HCT116 (cell line): Measurements from ENCODE around the gene GRIN2A. TPM values are rescaled to one million over a fixed set of nuclear protein-coding genes. Genes with fewer than 3 reads are reported as not detected.

Experiments
- ATAC-seq: fragments of 200-7000 bp; cut with Tn5 transposase; 2 replicates; pipeline ENCODE4 v1.9.1; 2020; ENCODE audit warnings: mild to moderate bottlenecking, moderate library complexity
- BruUV-seq: library from RNA; stranded (reverse); fragments of 400-500 nt; replicated peaks from 2 replicates; lab custom pipeline; 2021; lab: Mats Ljungman, UMichigan
- CTCF ChIA-PET: fragments of 300-600 bp; sonication (Branson Sonifier 250); formaldehyde crosslinking; loops from one replicate; lab custom pipeline; 2021; ENCODE audit warnings: antibody characterized with exemption; lab: Charles Lee
- POLR2A ChIA-PET: fragments of 300-600, 350-600 bp; sonication (Branson Sonifier 250); formaldehyde crosslinking; loops from one replicate; lab custom pipeline; 2021; ENCODE audit warnings: antibody characterized with exemption; lab: Charles Lee
- RAD21 ChIA-PET, 2 experiments: fragments of 300-600 bp; sonication (Branson Sonifier 250); formaldehyde crosslinking; loops; one replicate each; lab custom pipeline; 2023; ENCODE audit warnings: low total read pairs in 2 of 2; ENCODE audit not compliant: uncharacterized antibody in 2 of 2, unreplicated experiment in 2 of 2, low non-redundant PET in 1 of 2; lab: Charles Lee
- DNase-seq: peaks from one replicate; pipeline ENCODE4 v3.0.0-alpha.2; 2010; ENCODE audit warnings: low read depth, low spot score
- H2AFZ ChIP-seq: fragments of 200-600 bp; shearing (Covaris generic), sonication (generic); 2 replicates; pipeline ENCODE4 v1.6.1; 2017; ENCODE audit warnings: low read depth, mixed run types, mixed read lengths, antibody characterized with exemption, low read length; ENCODE audit not compliant: poor library complexity, severe bottlenecking
- H3K27ac ChIP-seq: 2 replicates; pipeline ENCODE4 v1.5.1; 2012; ENCODE audit warnings: low read depth, low read length
- H3K27me3 ChIP-seq: fragments of 200-600 bp; sonication (generic); 2 replicates; pipeline ENCODE4 v1.6.1; 2016; ENCODE audit warnings: mixed run types, low read length, mixed read lengths; ENCODE audit not compliant: insufficient read depth
- H3K36me3 ChIP-seq, 2 experiments: fragments of 200-500 bp in 1 of 2; fragments of 200-600 bp in 1 of 2; sonication (Bioruptor generic) in 1 of 2; sonication (generic) in 1 of 2; 2 replicates each; pipeline versions ENCODE4 v1.5.1 to v1.6.1; 2014 to 2016; ENCODE audit warnings: low read length in 2 of 2, inconsistent platforms in 1 of 2, mixed read lengths in 1 of 2, mixed run types in 1 of 2; ENCODE audit not compliant: insufficient read depth in 2 of 2, control insufficient read depth in 1 of 2
- H3K4me1 ChIP-seq, 2 experiments: fragments of 200-600 bp in 1 of 2; sonication (generic) in 1 of 2; 2 replicates each; pipeline versions ENCODE4 v1.5.1 to v1.6.1; 2012 to 2017; ENCODE audit warnings: low read length in 2 of 2, inconsistent platforms in 1 of 2, mild to moderate bottlenecking in 1 of 2, mixed read lengths in 1 of 2, mixed run types in 1 of 2, moderate library complexity in 1 of 2; ENCODE audit not compliant: insufficient read depth in 2 of 2, control insufficient read depth in 1 of 2
- H3K4me2 ChIP-seq: fragments of 200-600 bp; sonication (generic); 2 replicates; pipeline ENCODE4 v1.6.1; 2017; ENCODE audit warnings: mixed run types, low read length, mixed read lengths
- H3K4me3 ChIP-seq, 2 experiments: fragments of 200-600 bp in 1 of 2; sonication (generic) in 1 of 2; replicated peaks in 1 of 2; 2 replicates each; pipeline ENCODE4 v1.5.1; 2011 to 2016; ENCODE audit warnings: low read length in 2 of 2, control low read depth in 1 of 2, low read depth in 1 of 2, mild to moderate bottlenecking in 1 of 2, mixed read lengths in 1 of 2, mixed run types in 1 of 2
- H3K79me2 ChIP-seq: fragments of 200-600 bp; sonication (generic); 2 replicates; pipeline ENCODE4 v1.6.1; 2017; ENCODE audit warnings: mild to moderate bottlenecking, mixed run types, low read length, moderate library complexity, mixed read lengths; ENCODE audit not compliant: insufficient read depth
- H3K9ac ChIP-seq: fragments of 200-600 bp; sonication (generic); 2 replicates; pipeline ENCODE4 v1.6.1; 2016; ENCODE audit warnings: low read length, mixed read lengths
- H3K9me2 ChIP-seq: fragments of 200-600 bp; sonication (generic), shearing (Covaris generic); 2 replicates; pipeline ENCODE4 v1.6.1; 2017; ENCODE audit warnings: mixed run types, mild to moderate bottlenecking, moderate library complexity; ENCODE audit not compliant: insufficient read depth
- H3K9me3 ChIP-seq, 2 experiments: fragments of 200-500 bp in 1 of 2; fragments of 200-600 bp in 1 of 2; sonication (Bioruptor generic) in 1 of 2; sonication (generic) in 1 of 2; 2 replicates each; pipeline ENCODE4 v1.6.1; 2014 to 2017; ENCODE audit warnings: low read length in 2 of 2, mixed read lengths in 2 of 2, inconsistent platforms in 1 of 2, low read depth in 1 of 2, mild to moderate bottlenecking in 1 of 2, mixed run types in 1 of 2, moderate library complexity in 1 of 2; ENCODE audit not compliant: control insufficient read depth in 1 of 2, insufficient read depth in 1 of 2
- H4K20me1 ChIP-seq: fragments of 200-600 bp; sonication (generic), shearing (Covaris generic); 2 replicates; pipeline ENCODE4 v1.6.1; 2017; ENCODE audit warnings: mixed run types, mild to moderate bottlenecking, moderate library complexity; ENCODE audit not compliant: insufficient read depth
- CBX3 ChIP-seq: IDR thresholded peaks from 2 replicates; pipeline ENCODE4 v1.6.1; 2012; ENCODE audit warnings: low read depth
- CEBPB ChIP-seq: IDR thresholded peaks from 2 replicates; pipeline ENCODE4 v1.6.1; 2012; ENCODE audit warnings: low read depth
- EGR1 ChIP-seq: IDR thresholded peaks from 2 replicates; pipeline ENCODE4 v1.6.1; 2012; ENCODE audit warnings: low read depth
- ELF1 ChIP-seq: IDR thresholded peaks from 2 replicates; pipeline ENCODE4 v1.6.1; 2012; ENCODE audit warnings: low read depth, borderline replicate concordance
- POLR2AphosphoS5 ChIP-seq: IDR thresholded peaks from 2 replicates; pipeline ENCODE4 v1.6.1; 2011; ENCODE audit warnings: mild to moderate bottlenecking, low read depth, low read length, moderate library complexity
- SIN3A ChIP-seq: IDR thresholded peaks from 2 replicates; pipeline ENCODE4 v1.6.1; 2012; ENCODE audit warnings: low read depth
- TCF7L2 ChIP-seq: IDR thresholded peaks from 2 replicates; pipeline ENCODE4 v1.7.0; 2011; ENCODE audit warnings: borderline replicate concordance, inconsistent platforms; ENCODE audit not compliant: insufficient read depth, insufficient read length; ENCODE audit errors: extremely low read depth
- ZFX ChIP-seq: fragments of 450-650 bp; IDR thresholded peaks from 2 replicates; pipeline ENCODE4 v1.6.1; 2017
- ZNF274 ChIP-seq: fragments of 200-500 bp; sonication (Bioruptor generic); IDR thresholded peaks from 2 replicates; pipeline ENCODE4 v1.6.1; 2014; ENCODE audit warnings: mild to moderate bottlenecking, low read depth, low read length, inconsistent platforms
- intact Hi-C: fragments of 100-400 bp; cut with micrococcal nuclease; formaldehyde crosslinking; loops from 2 replicates; pipeline ENCODE4 v1.10.0; 2022
- total RNA-seq: library from RNA; stranded (reverse); gene quantifications from one replicate; pipeline ENCODE4 v1.2.1, GENCODE V29; 2021; ENCODE audit not compliant: unreplicated experiment
- TF ChIP-seq, protein P1 (sequence below): IDR thresholded peaks from 2 replicates; pipeline ENCODE4 v1.6.1; 2011; ENCODE audit warnings: mild to moderate bottlenecking, low read length, moderate library complexity; ENCODE audit not compliant: insufficient replicate concordance; ENCODE audit errors: extremely low read depth
- TF ChIP-seq, protein P2 (sequence below): IDR thresholded peaks from 2 replicates; pipeline ENCODE4 v1.6.1; 2012; ENCODE audit warnings: low read depth
- TF ChIP-seq, protein P3 (sequence below): IDR thresholded peaks from 2 replicates; pipeline ENCODE4 v1.6.1; 2012
- TF ChIP-seq, protein P4 (sequence below), 3 experiments: fragments of 200-600 bp in 1 of 3; sonication (generic) in 1 of 3; IDR thresholded peaks in 2 of 3; conservative IDR thresholded peaks in 1 of 3; 2 replicates each; pipeline ENCODE4 v1.5.1; 2012 to 2017; ENCODE audit warnings: low read depth in 2 of 3, low read length in 2 of 3, antibody characterized with exemption in 1 of 3, borderline replicate concordance in 1 of 3, control low read depth in 1 of 3, mild to moderate bottlenecking in 1 of 3, mixed read lengths in 1 of 3, mixed run types in 1 of 3, moderate library complexity in 1 of 3; ENCODE audit not compliant: insufficient read depth in 1 of 3

The GRIN2A gene
- total RNA-seq, 1 experiment from 2014 or later: 0.02 TPM

DNA sequence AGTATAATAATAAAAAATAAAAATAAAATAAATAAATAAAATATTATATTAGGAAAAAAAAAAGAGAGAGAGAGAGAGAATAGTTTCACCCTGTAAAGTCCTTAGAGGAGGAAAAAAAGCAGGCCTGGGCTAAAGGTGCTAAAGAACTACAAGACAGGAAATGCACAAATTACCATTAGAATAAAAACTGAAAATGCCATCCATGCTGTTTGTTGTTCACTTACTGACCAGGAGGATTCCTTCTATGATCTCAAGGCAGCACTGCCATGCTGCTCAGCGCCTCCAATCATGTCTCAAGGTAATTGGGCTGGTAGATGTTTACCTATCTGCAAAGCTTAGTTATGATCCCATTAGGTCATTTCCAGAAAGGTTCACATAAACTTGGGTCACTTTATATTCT is 201.2 kb downstream of the GRIN2A start (continued):
- TF ChIP-seq, protein P1, sequence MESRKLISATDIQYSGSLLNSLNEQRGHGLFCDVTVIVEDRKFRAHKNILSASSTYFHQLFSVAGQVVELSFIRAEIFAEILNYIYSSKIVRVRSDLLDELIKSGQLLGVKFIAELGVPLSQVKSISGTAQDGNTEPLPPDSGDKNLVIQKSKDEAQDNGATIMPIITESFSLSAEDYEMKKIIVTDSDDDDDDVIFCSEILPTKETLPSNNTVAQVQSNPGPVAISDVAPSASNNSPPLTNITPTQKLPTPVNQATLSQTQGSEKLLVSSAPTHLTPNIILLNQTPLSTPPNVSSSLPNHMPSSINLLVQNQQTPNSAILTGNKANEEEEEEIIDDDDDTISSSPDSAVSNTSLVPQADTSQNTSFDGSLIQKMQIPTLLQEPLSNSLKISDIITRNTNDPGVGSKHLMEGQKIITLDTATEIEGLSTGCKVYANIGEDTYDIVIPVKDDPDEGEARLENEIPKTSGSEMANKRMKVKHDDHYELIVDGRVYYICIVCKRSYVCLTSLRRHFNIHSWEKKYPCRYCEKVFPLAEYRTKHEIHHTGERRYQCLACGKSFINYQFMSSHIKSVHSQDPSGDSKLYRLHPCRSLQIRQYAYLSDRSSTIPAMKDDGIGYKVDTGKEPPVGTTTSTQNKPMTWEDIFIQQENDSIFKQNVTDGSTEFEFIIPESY: no peak
- TF ChIP-seq SIN3A: no peak
- no peak for TF ChIP-seq ELF1
- no peak for TF ChIP-seq TCF7L2
- TF ChIP-seq, all 23 proteins: peak for 0

DNA sequence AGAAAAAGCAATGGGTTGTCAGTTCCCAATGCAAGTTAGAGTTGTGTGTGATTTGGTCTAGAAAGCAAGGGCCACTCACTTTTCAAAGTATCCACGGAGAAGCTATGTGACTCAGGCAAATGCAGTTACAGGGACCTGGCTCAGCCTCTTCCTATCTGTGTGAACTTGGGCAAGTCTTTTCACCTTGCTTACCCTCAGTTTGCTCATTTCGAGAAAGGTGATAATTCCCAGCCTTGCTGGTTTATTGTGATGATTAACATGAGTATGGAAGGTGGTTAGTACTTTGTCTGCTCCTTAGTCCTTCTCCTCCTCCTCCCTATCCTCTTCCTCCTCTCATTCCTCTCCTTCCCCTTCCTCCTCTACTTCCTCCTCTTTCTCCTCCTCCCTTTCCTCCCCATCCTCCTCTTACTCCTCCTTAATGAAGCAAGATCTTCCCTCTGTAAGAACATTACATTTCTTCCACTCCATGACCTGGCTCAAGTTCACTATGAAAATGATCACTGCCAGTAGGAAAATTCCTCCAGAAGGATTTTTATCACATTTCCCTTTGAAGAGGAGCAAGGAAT is 204.0 kb downstream of the GRIN2A start:
- CTCF ChIA-PET: no interaction called here
- DNase-seq: no peak
- TF ChIP-seq, protein P2, sequence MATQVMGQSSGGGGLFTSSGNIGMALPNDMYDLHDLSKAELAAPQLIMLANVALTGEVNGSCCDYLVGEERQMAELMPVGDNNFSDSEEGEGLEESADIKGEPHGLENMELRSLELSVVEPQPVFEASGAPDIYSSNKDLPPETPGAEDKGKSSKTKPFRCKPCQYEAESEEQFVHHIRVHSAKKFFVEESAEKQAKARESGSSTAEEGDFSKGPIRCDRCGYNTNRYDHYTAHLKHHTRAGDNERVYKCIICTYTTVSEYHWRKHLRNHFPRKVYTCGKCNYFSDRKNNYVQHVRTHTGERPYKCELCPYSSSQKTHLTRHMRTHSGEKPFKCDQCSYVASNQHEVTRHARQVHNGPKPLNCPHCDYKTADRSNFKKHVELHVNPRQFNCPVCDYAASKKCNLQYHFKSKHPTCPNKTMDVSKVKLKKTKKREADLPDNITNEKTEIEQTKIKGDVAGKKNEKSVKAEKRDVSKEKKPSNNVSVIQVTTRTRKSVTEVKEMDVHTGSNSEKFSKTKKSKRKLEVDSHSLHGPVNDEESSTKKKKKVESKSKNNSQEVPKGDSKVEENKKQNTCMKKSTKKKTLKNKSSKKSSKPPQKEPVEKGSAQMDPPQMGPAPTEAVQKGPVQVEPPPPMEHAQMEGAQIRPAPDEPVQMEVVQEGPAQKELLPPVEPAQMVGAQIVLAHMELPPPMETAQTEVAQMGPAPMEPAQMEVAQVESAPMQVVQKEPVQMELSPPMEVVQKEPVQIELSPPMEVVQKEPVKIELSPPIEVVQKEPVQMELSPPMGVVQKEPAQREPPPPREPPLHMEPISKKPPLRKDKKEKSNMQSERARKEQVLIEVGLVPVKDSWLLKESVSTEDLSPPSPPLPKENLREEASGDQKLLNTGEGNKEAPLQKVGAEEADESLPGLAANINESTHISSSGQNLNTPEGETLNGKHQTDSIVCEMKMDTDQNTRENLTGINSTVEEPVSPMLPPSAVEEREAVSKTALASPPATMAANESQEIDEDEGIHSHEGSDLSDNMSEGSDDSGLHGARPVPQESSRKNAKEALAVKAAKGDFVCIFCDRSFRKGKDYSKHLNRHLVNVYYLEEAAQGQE: no peak
- TF ChIP-seq ELF1: no peak
- no peak for TF ChIP-seq ZFX
- TF ChIP-seq, protein P1: no peak
- TF ChIP-seq, protein P3, sequence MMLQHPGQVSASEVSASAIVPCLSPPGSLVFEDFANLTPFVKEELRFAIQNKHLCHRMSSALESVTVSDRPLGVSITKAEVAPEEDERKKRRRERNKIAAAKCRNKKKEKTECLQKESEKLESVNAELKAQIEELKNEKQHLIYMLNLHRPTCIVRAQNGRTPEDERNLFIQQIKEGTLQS: no peak
- no peak for TF ChIP-seq EGR1
- TF ChIP-seq, protein P4, sequence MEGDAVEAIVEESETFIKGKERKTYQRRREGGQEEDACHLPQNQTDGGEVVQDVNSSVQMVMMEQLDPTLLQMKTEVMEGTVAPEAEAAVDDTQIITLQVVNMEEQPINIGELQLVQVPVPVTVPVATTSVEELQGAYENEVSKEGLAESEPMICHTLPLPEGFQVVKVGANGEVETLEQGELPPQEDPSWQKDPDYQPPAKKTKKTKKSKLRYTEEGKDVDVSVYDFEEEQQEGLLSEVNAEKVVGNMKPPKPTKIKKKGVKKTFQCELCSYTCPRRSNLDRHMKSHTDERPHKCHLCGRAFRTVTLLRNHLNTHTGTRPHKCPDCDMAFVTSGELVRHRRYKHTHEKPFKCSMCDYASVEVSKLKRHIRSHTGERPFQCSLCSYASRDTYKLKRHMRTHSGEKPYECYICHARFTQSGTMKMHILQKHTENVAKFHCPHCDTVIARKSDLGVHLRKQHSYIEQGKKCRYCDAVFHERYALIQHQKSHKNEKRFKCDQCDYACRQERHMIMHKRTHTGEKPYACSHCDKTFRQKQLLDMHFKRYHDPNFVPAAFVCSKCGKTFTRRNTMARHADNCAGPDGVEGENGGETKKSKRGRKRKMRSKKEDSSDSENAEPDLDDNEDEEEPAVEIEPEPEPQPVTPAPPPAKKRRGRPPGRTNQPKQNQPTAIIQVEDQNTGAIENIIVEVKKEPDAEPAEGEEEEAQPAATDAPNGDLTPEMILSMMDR (IDR thresholded peaks at IDR 0.05 in 2 of 3, conservative IDR thresholded peaks at IDR 0.05 in 1 of 3; ENCODE audit: borderline replicate concordance in 1 of 3, insufficient read depth in 1 of 3, low read depth in 2 of 3, low read length in 2 of 3): no peak
- no peak for TF ChIP-seq SIN3A
- TF ChIP-seq CEBPB: no peak
- no peak for TF ChIP-seq ZNF274
- TF ChIP-seq CBX3: no peak
- no peak for TF ChIP-seq POLR2AphosphoS5
- TF ChIP-seq, all 23 proteins: peak for 0
- H4K20me1 ChIP-seq: no peaks in the 10 kb centered on the region
- no peaks in the 10 kb centered on the region; a peak in 1 of 4 replicates for H3K36me3 ChIP-seq
- POLR2A ChIA-PET: no interaction called here
- no peak overlapping the region for H3K9ac ChIP-seq
- intact Hi-C loops: no loop called here
- no peaks in the 10 kb centered on the region for H3K9me2 ChIP-seq
- H3K27ac ChIP-seq: no peak overlapping the region
- H3K79me2 ChIP-seq: no peaks in the 10 kb centered on the region
- peaks cover 24% of the 10 kb centered on the region for H3K27me3 ChIP-seq
- no peak overlapping the region for H2AFZ ChIP-seq
- no TSS peak for BruUV-seq
- no peak for ATAC-seq
- H3K9me3 ChIP-seq: no peaks in the 10 kb centered on the region
- no peak overlapping the region for H3K4me2 ChIP-seq
- no peak overlapping the region for H3K4me3 ChIP-seq
- RAD21 ChIA-PET: no interaction called here
- no peaks in the 10 kb centered on the region for H3K4me1 ChIP-seq
